ENCODE data around the gene WIPI1. TPM values are rescaled to one million over a fixed set of nuclear protein-coding genes. Genes with fewer than 3 reads are reported as not detected.
"Not testable (repeated sequence)": the region's sequence is repeated elsewhere in the genome, so short reads cannot be mapped to it uniquely, and the experiment has no call there.

Gene WIPI1
- total RNA-seq, 1 donor from 2014 or later = 43.6 TPM

GRCh38 chr17:68385490-68386215 is 71.6 kb downstream of the WIPI1 start:
- DNase-seq (ENCODE audit: low spot score) = no peak

- DNase-seq (ENCODE audit: low spot score) = no peak
Measured at GRCh38 chr17:68384941-68385340, 72.4 kb downstream of the WIPI1 start.

- DNase-seq (ENCODE audit: low spot score) = no peak
Measured at GRCh38 chr17:68384471-68384870, 72.8 kb downstream of the WIPI1 start.

GRCh38 chr17:68383443-68384321 is 73.6 kb downstream of the WIPI1 start:
- DNase-seq (ENCODE audit: low spot score) = no peak

GRCh38 chr17:68383120-68383442 is 74.2 kb downstream of the WIPI1 start:
- DNase-seq (ENCODE audit: low spot score) = no peak

- no peak for DNase-seq (ENCODE audit: low spot score)
Measured at GRCh38 chr17:68382582-68383085, 74.7 kb downstream of the WIPI1 start.

- peak; percentile 74 for DNase-seq (ENCODE audit: low spot score)
Measured at GRCh38 chr17:68381076-68381900, 76.0 kb downstream of the WIPI1 start.

GRCh38 chr17:68379692-68380677 is 77.3 kb downstream of the WIPI1 start:
- no peak for DNase-seq (ENCODE audit: low spot score)

GRCh38 chr17:68379177-68379510 is 78.2 kb downstream of the WIPI1 start:
- DNase-seq (ENCODE audit: low spot score) = no peak

- DNase-seq (ENCODE audit: low spot score) = peak; percentile 92
Measured at GRCh38 chr17:68378268-68379176, 78.8 kb downstream of the WIPI1 start.

- DNase-seq (ENCODE audit: low spot score) = no peak
Measured at GRCh38 chr17:68377771-68378267, 79.5 kb downstream of the WIPI1 start.

GRCh38 chr17:68376178-68376577 is 81.1 kb downstream of the WIPI1 start:
- DNase-seq (ENCODE audit: low spot score) = not testable (repeated sequence)

GRCh38 chr17:68375566-68375965 is 81.7 kb downstream of the WIPI1 start:
- DNase-seq (ENCODE audit: low spot score) = no peak

Other genes starting within 250 kb of the WIPI1 start
- gene AMZ2, start 209.5 kb downstream of the WIPI1 start, total RNA-seq = 83.2 TPM
- 3.0 TPM for gene SLC16A6, start 166.4 kb downstream of the WIPI1 start, total RNA-seq
- 19.4 TPM for gene ARSG, start 166.0 kb downstream of the WIPI1 start, total RNA-seq
- gene PRKAR1A, start 54.9 kb upstream of the WIPI1 start, total RNA-seq = 290 TPM
- 13.8 TPM for gene FAM20A, start 143.9 kb upstream of the WIPI1 start, total RNA-seq

Data from ureter (tissue), 1 donor.